Measurements from ENCODE around the gene SOX2.

Gene SOX2

DNA sequence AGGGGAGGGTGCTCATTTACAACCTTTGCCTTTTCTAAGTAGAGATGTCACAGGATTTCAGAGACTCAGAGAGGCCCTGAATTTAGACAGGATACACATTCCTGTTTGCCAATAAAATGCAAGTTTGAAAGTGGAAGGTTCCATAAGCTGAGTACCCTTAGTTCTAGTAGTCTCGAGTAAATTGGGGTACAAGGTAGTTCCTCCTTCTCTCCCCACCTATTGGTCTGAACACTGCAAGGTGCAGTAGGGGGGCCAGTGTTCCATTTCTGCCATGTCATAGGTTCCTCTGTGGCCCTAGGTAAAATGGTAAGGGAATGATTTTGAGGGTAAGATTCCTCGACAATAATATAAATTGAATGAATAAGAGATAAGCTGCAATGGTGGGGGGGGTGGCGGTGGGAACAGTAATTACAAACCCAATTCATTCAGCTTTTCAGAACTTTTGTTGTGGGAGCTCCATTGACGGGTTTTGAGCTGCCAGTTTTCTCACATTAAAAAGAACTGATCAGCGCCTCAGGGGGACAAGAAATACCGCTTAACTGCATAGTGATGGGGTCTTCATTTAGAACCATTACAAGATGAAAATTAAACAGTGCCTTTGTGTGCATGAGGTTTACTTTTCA, 5.9 kb downstream of the SOX2 start:
- Histone ChIP-seq H3K27ac (ENCODE audit: low read depth, low read length) (peak overlapping the region; percentile 97), H3K27me3 (ENCODE audit: control insufficient read depth, insufficient read depth, low read length) (peaks cover 11% of the 10 kb centered on the region), H3K4me3 (ENCODE audit: low read depth, low read length) (peak overlapping the region; percentile 96), H3K9me3 (ENCODE audit: control insufficient read depth, insufficient read depth, low read depth, low read length) (no peaks in the 10 kb centered on the region), H3K9ac (ENCODE audit: low read length) (peak overlapping the region; percentile 77), H3K4me1 (ENCODE audit: control insufficient read depth, insufficient read depth, low read length) (peaks cover 57% of the 10 kb centered on the region), H3K36me3 (ENCODE audit: control insufficient read depth, insufficient read depth, low read length) (peaks cover 21% of the 10 kb centered on the region)

DNA sequence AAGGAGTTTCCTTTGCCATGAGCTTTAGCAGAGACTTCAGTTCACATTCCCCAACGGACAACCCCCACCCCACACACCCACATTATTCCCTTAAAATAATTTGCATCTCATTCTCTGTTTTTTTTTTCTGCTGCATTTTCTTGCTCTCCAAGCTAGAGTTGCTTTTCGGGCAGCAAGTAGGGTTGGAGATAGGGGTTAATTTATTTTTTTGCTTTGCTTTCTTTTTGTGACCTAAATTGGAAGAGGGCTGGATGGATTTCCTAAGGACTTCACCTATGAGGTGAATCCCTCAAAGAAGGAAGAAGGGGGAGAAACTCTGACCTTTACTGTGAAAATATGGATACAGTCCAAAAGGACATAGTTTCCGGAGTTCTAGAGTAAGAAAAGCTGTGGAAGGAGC, 6.6 kb downstream of the SOX2 start:
- Histone ChIP-seq H3K9ac (ENCODE audit: low read length) (no peak overlapping the region), H3K27me3 (ENCODE audit: control insufficient read depth, insufficient read depth, low read length) (peaks cover 15% of the 10 kb centered on the region), H3K4me1 (ENCODE audit: control insufficient read depth, insufficient read depth, low read length) (peaks cover 64% of the 10 kb centered on the region), H3K27ac (ENCODE audit: low read depth, low read length) (no peak overlapping the region), H3K36me3 (ENCODE audit: control insufficient read depth, insufficient read depth, low read length) (peaks cover 14% of the 10 kb centered on the region), H3K4me3 (ENCODE audit: low read depth, low read length) (peak overlapping the region; percentile 24), H3K9me3 (ENCODE audit: control insufficient read depth, insufficient read depth, low read depth, low read length) (no peaks in the 10 kb centered on the region)

DNA sequence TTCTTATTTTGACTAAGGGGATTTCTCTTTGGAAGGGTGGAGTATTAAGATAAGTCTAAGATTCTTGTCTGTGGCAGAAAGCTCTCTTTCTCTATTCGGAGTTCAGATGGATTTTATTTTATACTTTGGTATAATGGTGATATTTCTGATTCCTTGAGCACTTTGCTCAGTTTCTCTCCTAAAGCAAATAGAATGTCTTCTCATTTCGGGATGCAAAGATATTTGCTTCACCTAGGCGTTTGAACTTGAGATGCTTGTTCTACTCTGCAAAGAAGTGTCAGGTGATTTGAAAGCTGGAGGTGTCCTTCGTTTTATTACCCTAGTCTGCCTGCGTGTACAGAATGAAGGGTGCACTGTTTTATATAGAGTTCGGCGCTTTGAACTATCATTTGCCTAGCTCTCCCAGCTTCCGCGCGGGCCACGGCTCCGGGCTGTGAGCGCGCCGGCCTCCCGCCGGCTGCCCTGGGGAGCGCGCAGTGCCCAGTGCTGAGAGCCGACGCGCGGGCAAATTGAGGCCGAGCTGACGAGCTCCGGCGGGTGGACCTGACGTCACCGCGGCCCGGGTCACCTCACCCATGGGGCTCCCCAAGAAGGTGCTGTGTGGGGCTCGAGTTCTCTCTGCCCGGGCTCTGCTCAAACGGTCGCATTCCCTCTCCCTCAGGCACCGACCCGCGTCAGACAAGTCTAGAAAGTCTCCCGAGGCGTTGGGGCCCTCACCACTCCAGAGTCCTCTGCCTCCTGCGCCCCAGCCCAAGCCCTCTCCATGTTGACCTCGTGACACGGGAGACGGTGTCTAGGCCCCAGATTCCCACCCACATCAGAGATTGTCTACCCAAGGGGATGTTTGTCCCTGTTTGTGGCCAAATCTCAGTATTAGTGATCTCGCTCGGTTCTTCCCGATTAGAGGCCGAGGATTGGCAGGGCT, 7.5 kb downstream of the SOX2 start:
- H3K36me3 ChIP-seq (ENCODE audit: control insufficient read depth, insufficient read depth, low read length), result peaks cover 5% of the 10 kb centered on the region
- peak overlapping the region; percentile 51 for H3K9ac ChIP-seq (ENCODE audit: low read length)
- H3K9me3 ChIP-seq (ENCODE audit: control insufficient read depth, insufficient read depth, low read depth, low read length), result no peaks in the 10 kb centered on the region
- H3K4me3 ChIP-seq (ENCODE audit: low read depth, low read length), result peak overlapping the region; percentile 24
- no peak overlapping the region for H3K27ac ChIP-seq (ENCODE audit: low read depth, low read length)
- H3K27me3 ChIP-seq (ENCODE audit: control insufficient read depth, insufficient read depth, low read length), result peaks cover 24% of the 10 kb centered on the region
- H3K4me1 ChIP-seq (ENCODE audit: control insufficient read depth, insufficient read depth, low read length), result peaks cover 72% of the 10 kb centered on the region

DNA sequence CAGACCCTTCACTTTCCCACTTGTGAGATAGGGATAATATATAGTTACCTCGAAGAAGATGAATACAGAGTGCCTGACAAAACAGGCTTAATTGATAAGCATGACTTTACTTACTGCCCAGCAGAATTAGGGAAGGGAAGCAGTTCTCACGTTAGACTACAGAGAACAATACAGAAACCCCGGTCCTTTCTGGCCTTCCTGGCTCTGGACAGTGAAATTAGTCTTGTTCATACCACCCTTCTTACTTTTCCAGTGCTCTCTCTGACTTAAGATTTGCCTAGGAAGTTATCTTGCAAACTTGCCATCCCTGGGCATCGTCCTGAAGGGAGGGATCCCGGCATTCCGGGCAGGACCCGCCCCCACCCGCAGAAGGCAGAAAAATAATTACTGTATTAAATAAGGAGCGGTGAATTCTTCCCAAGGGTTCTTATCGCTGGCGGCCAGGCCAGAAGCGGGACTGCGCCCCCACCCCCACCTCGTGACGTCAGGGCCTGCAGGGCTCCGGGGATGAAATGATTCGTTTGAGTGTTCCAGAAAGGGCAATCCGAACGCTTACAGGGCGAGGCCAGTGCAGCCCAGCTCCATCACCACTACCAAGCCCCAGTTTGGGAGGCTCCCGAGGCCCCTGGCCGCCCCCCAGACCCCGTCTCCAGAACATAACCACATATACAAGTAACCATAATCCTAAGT, 8.4 kb downstream of the SOX2 start:
- H3K27ac ChIP-seq (ENCODE audit: low read depth, low read length), result no peak overlapping the region
- H3K9ac ChIP-seq (ENCODE audit: low read length), result peak overlapping the region; percentile 51
- peaks cover 33% of the 10 kb centered on the region for H3K27me3 ChIP-seq (ENCODE audit: control insufficient read depth, insufficient read depth, low read length)
- no peaks in the 10 kb centered on the region; the same call in 1 of the 2 replicates for H3K36me3 ChIP-seq (ENCODE audit: control insufficient read depth, insufficient read depth, low read length)
- peaks cover 80% of the 10 kb centered on the region for H3K4me1 ChIP-seq (ENCODE audit: control insufficient read depth, insufficient read depth, low read length)
- H3K9me3 ChIP-seq (ENCODE audit: control insufficient read depth, insufficient read depth, low read depth, low read length), result no peaks in the 10 kb centered on the region
- H3K4me3 ChIP-seq (ENCODE audit: low read depth, low read length), result peak overlapping the region; percentile 24; the same call in 1 of the 2 replicates

DNA sequence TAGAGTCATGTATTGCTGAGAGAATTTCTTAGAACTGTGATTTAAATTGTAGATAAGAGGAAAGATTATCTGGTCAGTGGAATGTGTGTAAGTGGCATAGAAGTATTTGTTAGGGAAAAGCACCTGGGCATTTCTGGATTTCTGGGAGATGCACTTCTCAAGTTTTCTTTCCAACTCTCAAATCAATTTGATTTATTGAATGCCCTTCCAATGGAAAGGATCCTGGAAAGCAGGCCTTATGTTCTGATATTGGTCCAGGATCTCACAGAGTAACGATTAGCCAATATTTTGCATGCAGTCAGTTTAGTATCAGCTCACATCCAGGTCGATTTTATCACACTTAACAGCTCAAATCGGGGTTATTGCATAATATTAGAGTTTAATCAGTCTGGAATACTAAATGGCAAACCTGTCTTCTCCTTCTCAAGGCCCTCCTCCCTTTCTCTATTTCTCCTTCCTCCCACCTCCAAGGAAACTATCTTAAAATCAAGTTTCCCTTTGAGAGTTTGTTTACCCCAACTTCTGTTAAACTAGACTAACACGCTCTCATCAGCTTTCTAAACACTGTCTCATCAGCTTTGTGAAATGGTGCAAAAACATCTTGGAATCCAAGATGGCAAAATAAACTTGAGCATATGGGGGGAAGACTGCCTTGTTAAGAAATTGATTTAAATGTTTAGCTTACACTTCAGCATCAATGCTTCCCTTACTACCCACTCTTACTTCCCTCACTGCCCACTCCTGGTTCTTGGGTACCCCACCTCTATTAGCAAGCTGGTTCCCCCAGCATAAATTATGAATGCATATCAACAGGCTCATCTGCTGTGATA, 9.5 kb downstream of the SOX2 start:
- Histone ChIP-seq H3K4me1 (ENCODE audit: control insufficient read depth, insufficient read depth, low read length) (peaks cover 81% of the 10 kb centered on the region), H3K4me3 (ENCODE audit: low read depth, low read length) (no peak overlapping the region), H3K27ac (ENCODE audit: low read depth, low read length) (no peak overlapping the region), H3K27me3 (ENCODE audit: control insufficient read depth, insufficient read depth, low read length) (peaks cover 44% of the 10 kb centered on the region), H3K9me3 (ENCODE audit: control insufficient read depth, insufficient read depth, low read depth, low read length) (no peaks in the 10 kb centered on the region), H3K9ac (ENCODE audit: low read length) (no peak overlapping the region), H3K36me3 (ENCODE audit: control insufficient read depth, insufficient read depth, low read length) (no peaks in the 10 kb centered on the region)

DNA sequence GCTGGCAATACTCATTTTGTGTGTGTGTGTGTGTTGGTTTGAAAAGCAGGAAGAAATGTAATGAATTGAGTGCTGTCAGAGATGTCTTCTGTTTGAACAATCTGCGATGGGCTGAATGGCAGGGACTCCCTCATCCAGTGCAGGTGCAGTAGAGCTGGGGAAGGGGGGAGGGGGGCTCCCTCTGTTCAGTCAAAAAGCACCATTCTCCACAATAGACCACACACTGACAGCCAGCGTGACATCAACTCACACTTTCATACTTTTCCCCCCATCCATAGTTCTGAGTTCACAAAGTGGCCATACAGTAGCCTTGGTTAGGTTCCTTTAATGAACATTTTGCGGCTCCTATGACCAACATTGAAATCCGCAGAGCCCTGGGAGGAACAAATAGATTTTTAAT, 10.4 kb downstream of the SOX2 start:
- Histone ChIP-seq H3K9me3 (ENCODE audit: control insufficient read depth, insufficient read depth, low read depth, low read length) (no peaks in the 10 kb centered on the region), H3K4me1 (ENCODE audit: control insufficient read depth, insufficient read depth, low read length) (peaks cover 79% of the 10 kb centered on the region), H3K9ac (ENCODE audit: low read length) (no peak overlapping the region), H3K36me3 (ENCODE audit: control insufficient read depth, insufficient read depth, low read length) (no peaks in the 10 kb centered on the region), H3K27me3 (ENCODE audit: control insufficient read depth, insufficient read depth, low read length) (peaks cover 53% of the 10 kb centered on the region), H3K4me3 (ENCODE audit: low read depth, low read length) (no peak overlapping the region; the same call in 1 of the 2 replicates), H3K27ac (ENCODE audit: low read depth, low read length) (no peak overlapping the region)

DNA sequence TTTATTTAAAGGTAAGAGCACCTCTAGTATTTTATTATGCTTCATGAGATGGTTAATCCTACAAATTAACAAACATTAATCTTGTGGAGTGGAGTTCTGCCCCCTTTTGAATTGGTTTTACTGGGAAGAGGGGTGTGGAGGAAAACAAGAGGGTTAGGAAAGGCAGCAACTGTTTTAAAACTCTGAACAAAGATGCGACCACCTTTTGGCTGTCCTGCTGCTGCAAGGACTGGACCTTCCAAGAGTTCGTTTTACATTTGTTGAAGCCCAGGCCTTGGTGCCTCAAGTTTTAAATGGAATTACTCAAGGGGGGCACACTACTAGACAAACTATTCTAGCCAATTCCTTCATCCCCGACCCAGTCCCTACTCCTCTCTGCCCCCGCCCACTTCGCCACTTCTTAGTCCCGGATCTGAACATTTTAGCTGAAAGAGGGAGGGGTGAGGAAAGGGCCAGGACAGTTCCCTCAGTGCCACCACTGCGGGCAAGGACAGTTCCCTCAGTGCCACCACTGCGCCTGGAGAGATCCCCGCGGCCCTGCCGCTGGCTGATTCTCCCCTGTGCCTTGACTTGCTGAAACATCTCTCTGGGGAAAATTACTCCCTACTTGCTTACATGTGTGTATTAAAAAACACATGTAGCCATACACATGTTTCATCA, 11.2 kb downstream of the SOX2 start:
- no peaks in the 10 kb centered on the region for H3K9me3 ChIP-seq (ENCODE audit: control insufficient read depth, insufficient read depth, low read depth, low read length)
- H3K4me3 ChIP-seq (ENCODE audit: low read depth, low read length), result peak overlapping the region; percentile 46; the same call in 1 of the 2 replicates
- H3K36me3 ChIP-seq (ENCODE audit: control insufficient read depth, insufficient read depth, low read length), result no peaks in the 10 kb centered on the region
- H3K27me3 ChIP-seq (ENCODE audit: control insufficient read depth, insufficient read depth, low read length), result peaks cover 61% of the 10 kb centered on the region
- peaks cover 72% of the 10 kb centered on the region for H3K4me1 ChIP-seq (ENCODE audit: control insufficient read depth, insufficient read depth, low read length)
- H3K27ac ChIP-seq (ENCODE audit: low read depth, low read length), result no peak overlapping the region
- no peak overlapping the region for H3K9ac ChIP-seq (ENCODE audit: low read length)

DNA sequence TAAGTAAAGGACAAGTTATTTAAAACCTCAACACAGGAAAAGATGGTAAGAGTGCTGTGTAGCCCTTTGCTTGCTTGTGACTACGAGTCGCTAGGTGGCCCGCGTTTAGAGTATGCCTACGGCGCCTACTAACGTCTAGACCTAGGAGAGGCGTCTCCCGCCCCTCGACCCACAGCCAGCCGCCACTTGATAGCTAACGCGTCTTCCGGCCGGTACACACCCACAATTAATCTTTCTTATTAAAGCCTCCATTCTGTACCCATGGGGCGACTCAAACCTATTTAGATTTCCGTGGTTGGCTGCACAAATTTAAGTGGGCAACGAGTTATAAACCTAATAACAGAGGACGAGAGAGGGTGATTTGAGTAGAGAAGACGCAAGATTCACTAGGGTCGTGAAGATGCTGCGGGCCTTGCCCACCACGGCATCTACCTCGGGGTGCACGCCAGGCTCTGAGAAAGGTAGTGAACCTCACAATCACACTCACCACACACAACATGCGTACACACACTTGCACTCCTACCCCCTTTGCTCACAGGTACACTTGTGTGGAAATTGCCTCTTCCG, 12.0 kb downstream of the SOX2 start:
- Histone ChIP-seq H3K4me1 (ENCODE audit: control insufficient read depth, insufficient read depth, low read length) (peaks cover 72% of the 10 kb centered on the region), H3K36me3 (ENCODE audit: control insufficient read depth, insufficient read depth, low read length) (no peaks in the 10 kb centered on the region), H3K27ac (ENCODE audit: low read depth, low read length) (no peak overlapping the region), H3K9ac (ENCODE audit: low read length) (no peak overlapping the region), H3K9me3 (ENCODE audit: control insufficient read depth, insufficient read depth, low read depth, low read length) (no peaks in the 10 kb centered on the region), H3K4me3 (ENCODE audit: low read depth, low read length) (peak overlapping the region; percentile 46; the same call in 1 of the 2 replicates), H3K27me3 (ENCODE audit: control insufficient read depth, insufficient read depth, low read length) (peaks cover 69% of the 10 kb centered on the region)

DNA sequence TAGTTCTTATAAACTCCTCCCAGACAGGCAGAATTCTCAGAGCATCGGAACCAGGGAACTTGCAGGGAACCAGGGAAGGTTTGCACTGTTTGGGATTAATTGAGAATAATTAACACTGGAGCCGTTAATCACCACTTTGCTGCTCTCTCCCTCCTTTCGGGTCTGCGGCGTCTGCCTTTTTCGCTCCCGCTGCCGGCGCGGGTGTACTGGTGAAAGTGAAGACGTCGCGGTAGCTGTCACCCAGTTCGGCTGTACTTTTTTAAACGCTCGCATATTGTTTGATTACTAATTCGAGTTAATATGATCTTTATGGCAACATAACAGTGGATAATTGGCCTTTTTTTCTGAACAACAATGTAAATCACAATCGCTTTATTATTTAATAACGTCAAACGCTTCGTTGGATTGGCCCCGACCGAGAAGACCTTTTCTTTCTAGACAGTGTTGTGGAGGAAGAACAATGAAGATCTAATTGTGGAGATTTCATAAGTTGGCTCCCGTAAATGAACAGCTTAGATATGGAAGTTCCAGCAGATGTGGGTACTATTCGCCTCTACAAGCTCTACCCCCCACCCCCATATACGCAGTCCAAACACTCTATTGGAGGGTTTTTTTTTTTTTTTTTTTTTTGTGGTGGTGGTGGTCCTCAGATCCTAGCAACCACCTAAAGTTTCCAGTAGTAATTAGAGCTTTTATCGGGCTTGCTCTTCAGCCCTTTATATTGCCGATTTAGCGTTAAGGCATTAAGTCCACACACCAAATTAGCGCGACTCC, 12.7 kb downstream of the SOX2 start:
- H3K36me3 ChIP-seq (ENCODE audit: control insufficient read depth, insufficient read depth, low read length), result no peaks in the 10 kb centered on the region
- H3K4me1 ChIP-seq (ENCODE audit: control insufficient read depth, insufficient read depth, low read length), result peaks cover 73% of the 10 kb centered on the region
- H3K27me3 ChIP-seq (ENCODE audit: control insufficient read depth, insufficient read depth, low read length), result peaks cover 76% of the 10 kb centered on the region
- no peak overlapping the region for H3K27ac ChIP-seq (ENCODE audit: low read depth, low read length)
- H3K9me3 ChIP-seq (ENCODE audit: control insufficient read depth, insufficient read depth, low read depth, low read length), result no peaks in the 10 kb centered on the region
- no peak overlapping the region for H3K9ac ChIP-seq (ENCODE audit: low read length)
- peak overlapping the region; percentile 46 for H3K4me3 ChIP-seq (ENCODE audit: low read depth, low read length)

Measured in HUES6 (cell line).